A549 (cell line): Measurements from ENCODE around the gene UVSSA. TPM values are rescaled to one million over a fixed set of nuclear protein-coding genes. Genes with fewer than 3 reads are reported as not detected.

Experiments
- ATAC-seq, 2 experiments: fragments of 200-7000 bp in 1 of 2; fragments of >200 bp in 1 of 2; cut with Nextera tagmentation in 1 of 2; cut with Tn5 transposase in 1 of 2; 3 replicates each; pipeline versions ENCODE4 v1.8.0 to v1.9.1; 2018 to 2020; ENCODE audit warnings: mild to moderate bottlenecking in 1 of 2, moderate library complexity in 1 of 2
- CTCF ChIA-PET: fragments of 300-600 bp; sonication (Branson Sonifier 250); formaldehyde crosslinking; extraction: SDS; loops from one replicate; lab custom pipeline; 2021; ENCODE audit warnings: antibody characterized with exemption, inconsistent platforms; lab: Yijun Ruan, JAX
- POLR2A ChIA-PET: fragments of 350-600 bp; formaldehyde crosslinking; extraction: SDS; loops from one replicate; lab custom pipeline; 2021; ENCODE audit warnings: antibody characterized with exemption, inconsistent platforms; lab: Yijun Ruan, JAX
- DNase-seq, 2 experiments: peaks; one replicate each; pipeline versions ENCODE4 v3.0.0 to v3.0.0-alpha.2; 2011 to 2016; ENCODE audit warnings: low read depth in 1 of 2, low spot score in 1 of 2
- FAIRE-seq: peaks from 2 replicates; lab custom pipeline; 2011; peaks lifted over from hg19 to GRCh38; lab: Jason Lieb, UNC
- H3K27ac ChIP-seq, 2 experiments: fragments of >200 bp; sonication (Bioruptor Twin); formaldehyde crosslinking; 3 replicates each; pipeline ENCODE4 v1.5.1; 2016 to 2017
- H3K4me1 ChIP-seq: fragments of >200 bp; sonication (Bioruptor Twin); formaldehyde crosslinking; 3 replicates; pipeline ENCODE4 v1.6.1; 2016
- H3K4me2 ChIP-seq: fragments of >200 bp; sonication (Bioruptor Twin); formaldehyde crosslinking; 3 replicates; pipeline ENCODE4 v1.6.1; 2016
- H3K4me3 ChIP-seq: fragments of >200 bp; sonication (Bioruptor Twin); formaldehyde crosslinking; 3 replicates; pipeline ENCODE4 v1.5.1; 2016
- H3K9me3 ChIP-seq: fragments of >200 bp; sonication (Bioruptor Twin); formaldehyde crosslinking; 3 replicates; pipeline ENCODE4 v1.6.1; 2016
- ATOH8 ChIP-seq: fragments of 250-450 bp; sonication (Bioruptor Pico); IDR thresholded peaks from 2 replicates; pipeline ENCODE4 v1.5.0; 2020; ENCODE audit warnings: low read depth, mild to moderate bottlenecking, moderate library complexity
- BHLHE40 ChIP-seq: IDR thresholded peaks from 2 replicates; pipeline ENCODE4 v1.6.1; 2012; ENCODE audit warnings: low read depth, low read length, inconsistent platforms
- CBX2 ChIP-seq: fragments of 200-600 bp; sonication (generic); IDR thresholded peaks from 2 replicates; pipeline ENCODE4 v1.6.1; 2016; ENCODE audit warnings: low read depth, mild to moderate bottlenecking, borderline replicate concordance
- CBX8 ChIP-seq: fragments of 200-600 bp; sonication (generic); IDR thresholded peaks from 2 replicates; pipeline ENCODE4 v1.6.1; 2016
- CHD4 ChIP-seq: fragments of 200-600 bp; sonication (generic); IDR thresholded peaks from 2 replicates; pipeline ENCODE4 v1.6.1; 2016; ENCODE audit warnings: antibody characterized with exemption, mild to moderate bottlenecking, borderline replicate concordance
- EHMT2 ChIP-seq: fragments of 200-600 bp; sonication (generic); IDR thresholded peaks from 2 replicates; pipeline ENCODE4 v1.6.1; 2016; ENCODE audit warnings: antibody characterized with exemption, low read depth, mild to moderate bottlenecking, moderate library complexity
- ESRRA ChIP-seq: fragments of 150-350 bp; IDR thresholded peaks from 2 replicates; pipeline ENCODE4 v1.6.1; 2014; ENCODE audit warnings: mild to moderate bottlenecking, low read length, borderline replicate concordance
- FOSL2 ChIP-seq, 2 experiments: fragments of 450-650 bp in 1 of 2; fragments of >200 bp in 1 of 2; sonication (Bioruptor Twin) in 1 of 2; formaldehyde crosslinking; IDR thresholded peaks; 2 replicates each; pipeline versions ENCODE4 v1.5.0 to v1.6.1; 2016 to 2020; ENCODE audit warnings: mild to moderate bottlenecking in 1 of 2, moderate library complexity in 1 of 2
- HDAC2 ChIP-seq: fragments of 200-600 bp; sonication (generic); IDR thresholded peaks from 2 replicates; pipeline ENCODE4 v1.6.1; 2016
- HOXA7 ChIP-seq: fragments of 250-450 bp; sonication (Bioruptor Pico); IDR thresholded peaks from 2 replicates; pipeline ENCODE4 v1.5.0; 2020; ENCODE audit warnings: mild to moderate bottlenecking, moderate library complexity
- JUN ChIP-seq, 2 experiments: fragments of >200 bp; sonication (Bioruptor Twin); formaldehyde crosslinking; IDR thresholded peaks; 2 replicates in 1 of 2; 3 replicates in 1 of 2; pipeline ENCODE4 v1.6.1; 2016 to 2017
- KDM5A ChIP-seq: fragments of 200-600 bp; sonication (generic); IDR thresholded peaks from 2 replicates; pipeline ENCODE4 v1.6.1; 2016; ENCODE audit warnings: antibody characterized with exemption, mild to moderate bottlenecking
- MYC ChIP-seq: IDR thresholded peaks from 2 replicates; pipeline ENCODE4 v1.6.1; 2012; ENCODE audit warnings: mild to moderate bottlenecking, inconsistent platforms, low read length, improper control_type of control experiment, borderline replicate concordance
- NPAS2 ChIP-seq: fragments of 250-450 bp; sonication (Bioruptor Pico); IDR thresholded peaks from 2 replicates; pipeline ENCODE4 v1.8.0; 2022; ENCODE audit warnings: mild to moderate bottlenecking, moderate library complexity, borderline replicate concordance
- NR3C1 ChIP-seq: fragments of >200 bp; sonication (Bioruptor Twin); formaldehyde crosslinking; IDR thresholded peaks from 3 replicates; pipeline ENCODE4 v1.6.1; 2017
- RAD21 ChIP-seq, 2 experiments: fragments of >200 bp in 1 of 2; sonication (Bioruptor Twin) in 1 of 2; formaldehyde crosslinking in 1 of 2; IDR thresholded peaks in 1 of 2; conservative IDR thresholded peaks in 1 of 2; 2 replicates in 1 of 2; 3 replicates in 1 of 2; pipeline ENCODE4 v1.6.1; 2012 to 2018; ENCODE audit warnings: inconsistent platforms in 1 of 2
- RARB ChIP-seq: fragments of 250-450 bp; sonication (Bioruptor Pico); IDR thresholded peaks from 2 replicates; pipeline ENCODE4 v1.8.0; 2021; ENCODE audit warnings: mild to moderate bottlenecking, moderate library complexity
- SREBF2 ChIP-seq: fragments of 450-650 bp; IDR thresholded peaks from 2 replicates; pipeline ENCODE4 v1.6.1; 2014; ENCODE audit warnings: mild to moderate bottlenecking, moderate library complexity
- TFCP2L1 ChIP-seq: fragments of 250-450 bp; sonication (Bioruptor Pico); IDR thresholded peaks from 2 replicates; pipeline ENCODE4 v1.5.0; 2021; ENCODE audit warnings: mild to moderate bottlenecking
- TP53 ChIP-seq: fragments of 250-450 bp; sonication (Bioruptor Pico); IDR thresholded peaks from 2 replicates; pipeline ENCODE4 v1.5.0; 2021; ENCODE audit warnings: mild to moderate bottlenecking, moderate library complexity
- USF2 ChIP-seq: fragments of 450-650 bp; IDR thresholded peaks from 2 replicates; pipeline ENCODE4 v1.6.1; 2014; ENCODE audit warnings: antibody characterized with exemption
- WGBS: methylation state at CpG from one replicate; pipeline ENCODE4 v1.1.6; 2017; ENCODE audit errors: missing lambda C conversion rate; 5-methylcytosine and 5-hydroxymethylcytosine counted together
- polyA plus RNA-seq, 4 experiments: library from polyadenylated mRNA; depleted of rRNA in 3 of 4; stranded (reverse); fragments of >200 nt; fragmentation: RNase III in 1 of 4; extraction: RNeasy Plus Mini Kit Qiagen cat#74134 plus additional on column Dnase treatment in 1 of 4; gene quantifications; 2 replicates in 3 of 4; 3 replicates in 1 of 4; pipeline ENCODE4 v1.2.3, GENCODE V29; 2011 to 2017

UVSSA gene
- polyA plus RNA-seq, 2 of the 4 experiments (the other 2 are of a cell fraction), result 4.5 to 6.9 TPM

DNA sequence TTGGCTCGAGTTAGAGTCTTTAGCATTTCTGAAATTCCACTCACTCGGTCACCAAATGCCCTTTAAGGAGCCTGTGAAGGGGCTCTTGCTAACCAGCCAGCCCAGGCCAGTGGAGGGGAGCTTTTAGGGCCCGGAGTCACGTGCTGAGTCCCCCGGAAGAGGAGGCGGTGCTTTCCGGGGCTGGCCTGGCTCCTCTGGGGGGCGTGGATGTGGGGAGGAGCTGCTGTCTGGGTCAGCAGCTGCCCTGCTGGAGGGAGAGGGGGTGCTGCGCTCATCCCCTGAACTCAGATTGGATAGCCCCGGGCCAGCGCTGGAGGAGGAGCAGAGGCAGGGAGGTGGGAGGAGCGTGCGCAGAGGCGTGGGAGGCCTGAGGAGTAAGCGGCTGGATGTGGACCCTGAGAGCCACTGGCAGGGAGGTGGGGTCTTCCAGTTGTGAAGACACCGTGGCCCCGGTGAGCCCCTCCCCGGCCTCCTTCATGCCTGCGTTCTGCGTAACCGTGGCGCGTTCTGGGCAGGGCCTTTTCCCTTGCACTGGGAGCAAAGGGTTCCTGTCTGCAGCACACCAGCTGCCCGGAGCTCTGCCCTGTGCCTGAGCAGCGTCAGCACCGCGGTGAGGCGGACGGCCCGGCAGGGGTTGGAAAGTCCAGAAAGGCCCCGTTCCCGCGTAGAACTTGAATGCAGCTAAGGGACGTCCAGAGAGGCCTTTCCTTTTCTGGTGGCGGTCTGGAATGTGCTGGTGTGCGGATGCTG, 37.6 kb upstream of the UVSSA start:
- H3K4me3 ChIP-seq, result no peak overlapping the region
- DNase-seq, result no peak
- no peak for TF ChIP-seq NPAS2 (CRISPR knock-in tag)
- TF ChIP-seq, all 56 proteins: peak for 0
- Histone ChIP-seq H3K9me3 (no peaks in the 10 kb centered on the region), H3K4me2 (no peak overlapping the region), H3K4me1 (no peaks in the 10 kb centered on the region), H3K27ac (no peak overlapping the region)
- peak in 1 of 2 experiments; percentile 32; a peak in 1 of 6 replicates for ATAC-seq
- 89% methylated on average over 15 of the region's 36 CpGs for WGBS
- FAIRE-seq, result no peak
- ChIA-PET CTCF (interaction anchor here (1.0 kb wide), 2 partner anchors 42 to 43 kb away, joined by 3 read pairs; no protein-coding TSS in a partner anchor), POLR2A (no interaction called here)

GRCh38 chr4:1310031-1310795, 36.8 kb upstream of the UVSSA start:
- ChIA-PET POLR2A (no interaction called here), CTCF (interaction anchor here (1.0 kb wide), 1 partner anchor 41 kb away, joined by 3 read pairs; no protein-coding TSS in a partner anchor)
- DNase-seq (no peak), ATAC-seq (no peak), FAIRE-seq (no peak)
- H3K4me3 ChIP-seq, result no peak overlapping the region
- 94% methylated on average over 21 of the region's 32 CpGs for WGBS
- H3K9me3 ChIP-seq, result no peaks in the 10 kb centered on the region
- no peaks in the 10 kb centered on the region for H3K4me1 ChIP-seq
- TF ChIP-seq SREBF2 (no peak), TP53 (CRISPR knock-in tag) (no peak), ATOH8 (CRISPR knock-in tag) (no peak), HDAC2 (no peak), RAD21 (conservative IDR thresholded peaks at IDR 0.05 in 1 of 2, IDR thresholded peaks at IDR 0.05 in 1 of 2) (no peak), NR3C1 (no peak)
- H3K27ac ChIP-seq, result no peak overlapping the region
- H3K4me2 ChIP-seq, result no peak overlapping the region

- Histone ChIP-seq H3K4me3 (no peak overlapping the region), H3K9me3 (no peaks in the 10 kb centered on the region), H3K27ac (no peak overlapping the region), H3K4me2 (no peak overlapping the region), H3K4me1 (no peaks in the 10 kb centered on the region)
- TF ChIP-seq ESRRA (no peak), BHLHE40 (no peak), FOSL2 (IDR thresholded peaks at IDR 0.05) (no peak), FOSL2 (CRISPR knock-in tag; IDR thresholded peaks at IDR 0.05) (no peak), USF2 (no peak), RAD21 (conservative IDR thresholded peaks at IDR 0.05 in 1 of 2, IDR thresholded peaks at IDR 0.05 in 1 of 2) (no peak), EHMT2 (no peak), RARB (CRISPR knock-in tag) (no peak), MYC (no peak), TFCP2L1 (CRISPR knock-in tag) (no peak), CBX2 (no peak), JUN (IDR thresholded peaks at IDR 0.05) (no peak), KDM5A (no peak), HOXA7 (CRISPR knock-in tag) (no peak), CBX8 (no peak), CHD4 (no peak)
- ChIA-PET CTCF (no interaction called here), POLR2A (no interaction called here)
- 95% methylated on average over 41 of the region's 49 CpGs for WGBS
- no peak for FAIRE-seq
- no peak for ATAC-seq
- DNase-seq, result no peak
Observed at GRCh38 chr4:1310796-1311631, 36.0 kb upstream of the UVSSA start.
